Breast epithelium (tissue), 3 donors: ENCODE data around the gene TLDC2.

Experiments used
- CTCF ChIP-seq, 3 donors: fragments of 450-650 bp; IDR thresholded peaks; one replicate each; pipeline ENCODE4 v1.5.1; 2016 to 2017; ENCODE audit warnings: antibody characterized with exemption in 3 of 3, mild to moderate bottlenecking in 3 of 3, moderate library complexity in 3 of 3
- POLR2A ChIP-seq: fragments of 450-650 bp; IDR thresholded peaks from one replicate; pipeline ENCODE4 v1.6.1; 2016; ENCODE audit warnings: antibody characterized with exemption, mild to moderate bottlenecking, moderate library complexity
- POLR2AphosphoS5 ChIP-seq, 3 donors: sonication (generic); formaldehyde crosslinking; IDR thresholded peaks; one replicate each; pipeline ENCODE4 v1.6.1; 2017; ENCODE audit warnings: antibody characterized with exemption in 3 of 3

- TF ChIP-seq CTCF (IDR thresholded peaks at IDR 0.05) (no peak), POLR2AphosphoS5 (IDR thresholded peaks at IDR 0.05) (no peak), POLR2A (no peak)
These were observed 27.3 kb upstream of the TLDC2 start for GRCh38 chr20:36848677-36849076.
